Activated naive CD4-positive, alpha-beta T cell treated with anti-CD3 and anti-CD28 coated beads for 36 hours (primary cell): Measurements from ENCODE around the gene USF1. TPM values are rescaled to one million over a fixed set of nuclear protein-coding genes. Genes with fewer than 3 reads are reported as not detected.

Source experiments
- CTCF ChIA-PET: fragments of 350-600 bp; sonication (Branson Sonifier 250); formaldehyde crosslinking; loops from one replicate; lab custom pipeline; 2021; ENCODE audit warnings: antibody characterized with exemption; lab: Charles Lee
- DNase-seq: peaks from one replicate; pipeline ENCODE4 v3.0.0-alpha.2; 2020
- H3K27ac Mint-ChIP-seq: one replicate; pipeline ENCODE4 v1.8.0; 2021; ENCODE audit warnings: mild to moderate bottlenecking, mixed read lengths
- H3K27me3 Mint-ChIP-seq: one replicate; pipeline ENCODE4 v1.8.0; 2021; ENCODE audit warnings: low read depth, mixed read lengths
- H3K36me3 Mint-ChIP-seq: one replicate; pipeline ENCODE4 v1.8.0; 2021; ENCODE audit warnings: low read depth, mixed read lengths
- H3K4me1 Mint-ChIP-seq: one replicate; pipeline ENCODE4 v1.8.0; 2021; ENCODE audit warnings: low read depth, mixed read lengths
- H3K4me3 Mint-ChIP-seq: one replicate; pipeline ENCODE4 v1.8.0; 2021; ENCODE audit warnings: mild to moderate bottlenecking, moderate library complexity, mixed read lengths
- H3K9me3 Mint-ChIP-seq: one replicate; pipeline ENCODE4 v1.8.0; 2021; ENCODE audit warnings: mixed read lengths
- intact Hi-C: fragments of 100-400 bp; cut with micrococcal nuclease; formaldehyde crosslinking; loops from one replicate; pipeline ENCODE4 v1.15.1; 2023
- total RNA-seq, 2 experiments: library from RNA; stranded (reverse); gene quantifications; one replicate each; pipeline ENCODE4 v1.2.3, GENCODE V29; 2021

USF1 gene
- total RNA-seq, 2 experiments from 2014 or later = 43.7 to 44.2 TPM

GRCh38 chr1:161013488-161014230, 32.1 kb downstream of the USF1 start:
- DNase-seq = peak; percentile 87
- CTCF ChIA-PET = interaction anchor here (0.7 to 2.5 kb wide), 5 partner anchors 12 to 212 kb away, joined by 3 to 6 read pairs (median 3); partner anchors contain the start of gene TOMM40L
- Mint-ChIP-seq H3K4me1 (peaks cover 32% of the 10 kb centered on the region), H3K9me3 (no peaks in the 10 kb centered on the region), H3K27ac (peak overlapping the region; percentile 89), H3K36me3 (no peaks in the 10 kb centered on the region), H3K4me3 (peak overlapping the region; percentile 68), H3K27me3 (no peaks in the 10 kb centered on the region)
- intact Hi-C loops = loop anchor here (1.0 to 2.0 kb wide), 3 partner anchors 8 to 55 kb away; partner anchors contain the start of genes ARHGAP30, F11R and TSTD1

GRCh38 chr1:161013131-161013487, 32.7 kb downstream of the USF1 start:
- CTCF ChIA-PET = interaction anchor here (0.7 to 2.5 kb wide), 5 partner anchors 13 to 213 kb away, joined by 3 to 6 read pairs (median 3); partner anchors contain the start of gene TOMM40L
- no peaks in the 10 kb centered on the region for H3K9me3 Mint-ChIP-seq
- H3K4me3 Mint-ChIP-seq = peak overlapping the region; percentile 68
- no peak for DNase-seq
- intact Hi-C loops = loop anchor here (1.0 to 2.0 kb wide), 3 partner anchors 8 to 56 kb away; partner anchors contain the start of genes ARHGAP30, F11R and TSTD1
- no peaks in the 10 kb centered on the region for H3K27me3 Mint-ChIP-seq
- H3K36me3 Mint-ChIP-seq = no peaks in the 10 kb centered on the region
- H3K4me1 Mint-ChIP-seq = peaks cover 30% of the 10 kb centered on the region
- H3K27ac Mint-ChIP-seq = peak overlapping the region; percentile 89

- H3K36me3 Mint-ChIP-seq = no peaks in the 10 kb centered on the region
- peaks cover 30% of the 10 kb centered on the region for H3K4me1 Mint-ChIP-seq
- intact Hi-C loops = loop anchor here (2.0 kb wide), 2 partner anchors 26 to 56 kb away; partner anchors contain the start of genes ARHGAP30 and TSTD1
- H3K9me3 Mint-ChIP-seq = no peaks in the 10 kb centered on the region
- DNase-seq = no peak
- H3K27ac Mint-ChIP-seq = no peak overlapping the region
- no peaks in the 10 kb centered on the region for H3K27me3 Mint-ChIP-seq
- H3K4me3 Mint-ChIP-seq = no peak overlapping the region
- CTCF ChIA-PET = interaction anchor here (2.6 kb wide), 1 partner anchor 15 kb away, joined by 12 read pairs; no protein-coding TSS in a partner anchor
These were observed 33.4 kb downstream of the USF1 start for GRCh38 chr1:161012420-161012819.

- no peak overlapping the region for H3K4me3 Mint-ChIP-seq
- H3K36me3 Mint-ChIP-seq = no peaks in the 10 kb centered on the region
- CTCF ChIA-PET = interaction anchor here (0.7 to 2.6 kb wide), 3 partner anchors 12 to 87 kb away, joined by 3 to 12 read pairs (median 3); no protein-coding TSS in a partner anchor
- intact Hi-C loops = no loop called here
- H3K4me1 Mint-ChIP-seq = peaks cover 25% of the 10 kb centered on the region
- DNase-seq = no peak
- no peaks in the 10 kb centered on the region for H3K27me3 Mint-ChIP-seq
- no peak overlapping the region for H3K27ac Mint-ChIP-seq
- no peaks in the 10 kb centered on the region for H3K9me3 Mint-ChIP-seq
These were observed 36.1 kb downstream of the USF1 start for GRCh38 chr1:161009602-161010211.

- intact Hi-C loops = no loop called here
- no peaks in the 10 kb centered on the region for H3K9me3 Mint-ChIP-seq
- CTCF ChIA-PET = interaction anchor here (5.7 kb wide), 1 partner anchor 12 kb away, joined by 35 read pairs; no protein-coding TSS in a partner anchor
- H3K4me1 Mint-ChIP-seq = peaks cover 22% of the 10 kb centered on the region
- H3K27me3 Mint-ChIP-seq = no peaks in the 10 kb centered on the region
- DNase-seq = no peak
- no peak overlapping the region for H3K27ac Mint-ChIP-seq
- H3K36me3 Mint-ChIP-seq = no peaks in the 10 kb centered on the region
- H3K4me3 Mint-ChIP-seq = no peak overlapping the region
These were observed 36.8 kb downstream of the USF1 start for GRCh38 chr1:161008869-161009510.

GRCh38 chr1:161007369-161007768, 38.4 kb downstream of the USF1 start:
- CTCF ChIA-PET = interaction anchor here (0.6 to 5.7 kb wide), 2 partner anchors 11 to 930 kb away, joined by 5 to 35 read pairs; no protein-coding TSS in a partner anchor
- Mint-ChIP-seq H3K36me3 (no peaks in the 10 kb centered on the region), H3K4me1 (peaks cover 10% of the 10 kb centered on the region), H3K9me3 (no peaks in the 10 kb centered on the region), H3K4me3 (no peak overlapping the region), H3K27me3 (no peaks in the 10 kb centered on the region), H3K27ac (no peak overlapping the region)
- intact Hi-C loops = no loop called here
- no peak for DNase-seq

- Mint-ChIP-seq H3K27me3 (no peaks in the 10 kb centered on the region), H3K36me3 (no peaks in the 10 kb centered on the region), H3K27ac (no peak overlapping the region), H3K4me1 (peaks cover 9% of the 10 kb centered on the region), H3K4me3 (no peak overlapping the region), H3K9me3 (no peaks in the 10 kb centered on the region)
- DNase-seq = no peak
- intact Hi-C loops = no loop called here
- CTCF ChIA-PET = interaction anchor here (5.7 kb wide), 1 partner anchor 10 kb away, joined by 35 read pairs; no protein-coding TSS in a partner anchor
These were observed 39.2 kb downstream of the USF1 start for GRCh38 chr1:161006563-161006962.

- no peaks in the 10 kb centered on the region for H3K36me3 Mint-ChIP-seq
- no peak overlapping the region for H3K4me3 Mint-ChIP-seq
- intact Hi-C loops = no loop called here
- peaks cover 4% of the 10 kb centered on the region for H3K4me1 Mint-ChIP-seq
- H3K27me3 Mint-ChIP-seq = no peaks in the 10 kb centered on the region
- CTCF ChIA-PET = interaction anchor here (1.4 kb wide), 1 partner anchor 138 kb away, joined by 5 read pairs; no protein-coding TSS in a partner anchor
- DNase-seq = no peak
- no peak overlapping the region for H3K27ac Mint-ChIP-seq
- no peaks in the 10 kb centered on the region for H3K9me3 Mint-ChIP-seq
These were observed 44.3 kb downstream of the USF1 start for GRCh38 chr1:161001525-161001924.

- H3K4me3 Mint-ChIP-seq = no peak overlapping the region
- no peaks in the 10 kb centered on the region for H3K36me3 Mint-ChIP-seq
- intact Hi-C loops = no loop called here
- peaks cover 4% of the 10 kb centered on the region for H3K4me1 Mint-ChIP-seq
- CTCF ChIA-PET = interaction anchor here (1.3 to 1.5 kb wide), 4 partner anchors 9 to 139 kb away, joined by 4 to 9 read pairs (median 6); partner anchors contain the start of gene KLHDC9
- DNase-seq = no peak
- no peaks in the 10 kb centered on the region for H3K9me3 Mint-ChIP-seq
- H3K27me3 Mint-ChIP-seq = no peaks in the 10 kb centered on the region
- H3K27ac Mint-ChIP-seq = no peak overlapping the region
These were observed 44.9 kb downstream of the USF1 start for GRCh38 chr1:161000736-161001480.

GRCh38 chr1:160999376-160999775, 46.4 kb downstream of the USF1 start:
- no peak for DNase-seq
- Mint-ChIP-seq H3K27ac (no peak overlapping the region), H3K36me3 (no peaks in the 10 kb centered on the region), H3K4me1 (peaks cover 6% of the 10 kb centered on the region), H3K4me3 (no peak overlapping the region), H3K9me3 (no peaks in the 10 kb centered on the region), H3K27me3 (no peaks in the 10 kb centered on the region)
- CTCF ChIA-PET = interaction anchor here (0.9 to 4.5 kb wide), 6 partner anchors 10 to 139 kb away, joined by 4 to 45 read pairs (median 7); partner anchors contain the start of genes F11R and KLHDC9
- intact Hi-C loops = no loop called here

GRCh38 chr1:160997323-160998038, 48.3 kb downstream of the USF1 start:
- Mint-ChIP-seq H3K4me1 (peaks cover 6% of the 10 kb centered on the region), H3K4me3 (no peak overlapping the region), H3K9me3 (no peaks in the 10 kb centered on the region), H3K27me3 (no peaks in the 10 kb centered on the region), H3K36me3 (no peaks in the 10 kb centered on the region), H3K27ac (peak overlapping the region; percentile 1)
- peak; percentile 77 for DNase-seq
- CTCF ChIA-PET = interaction anchor here (0.6 to 5.9 kb wide), 29 partner anchors 9 to 352 kb away, joined by 3 to 99 read pairs (median 5); partner anchors contain the start of genes ARHGAP30, F11R, KLHDC9 and USF1
- intact Hi-C loops = loop anchor here (1.0 to 2.0 kb wide), 5 partner anchors 48 to 142 kb away; partner anchors contain the start of genes ARHGAP30 and USF1
